ENCODE data around the gene ARL6IP1.
A peak's percentile ranks its signal among the peaks of the same experiment; 100 is the strongest.

The ARL6IP1 gene

DNA sequence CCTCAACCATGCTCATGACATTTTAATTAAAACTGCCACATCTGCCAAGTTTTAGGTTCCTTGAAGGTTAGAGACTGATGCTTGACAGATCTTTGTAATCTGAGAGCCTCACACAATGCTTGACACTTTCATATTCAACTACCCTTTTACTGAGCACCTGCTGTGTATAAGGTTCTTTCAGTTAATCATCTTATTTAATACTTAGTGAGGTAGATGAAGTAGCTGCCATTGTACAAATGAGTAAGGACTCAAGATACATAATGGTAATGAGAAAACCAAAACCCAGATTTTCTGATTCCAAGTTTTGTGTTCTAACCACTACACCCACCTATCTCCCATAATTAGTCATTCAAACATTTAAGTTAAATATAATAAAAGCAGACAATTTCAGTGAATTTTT, 35.4 kb upstream of the ARL6IP1 start:
- H3K27me3 Mint-ChIP-seq (ENCODE audit: low read depth, poor library complexity), result no peaks in the 10 kb centered on the region
- no peak overlapping the region for H3K4me3 Mint-ChIP-seq
- no peaks in the 10 kb centered on the region for H3K9me3 Mint-ChIP-seq
- peaks cover 80% of the 10 kb centered on the region for H3K36me3 Mint-ChIP-seq (ENCODE audit: low read depth)
- no peak overlapping the region for H3K27ac Mint-ChIP-seq
- H3K4me1 Mint-ChIP-seq, result no peaks in the 10 kb centered on the region
- DNase-seq, result no peak
- no peak for TF ChIP-seq CTCF (IDR thresholded peaks at IDR 0.05)

- Mint-ChIP-seq H3K9me3 (no peaks in the 10 kb centered on the region), H3K36me3 (ENCODE audit: low read depth) (peaks cover 77% of the 10 kb centered on the region), H3K27ac (peak overlapping the region; percentile 39), H3K27me3 (ENCODE audit: low read depth, poor library complexity) (no peaks in the 10 kb centered on the region), H3K4me1 (no peaks in the 10 kb centered on the region), H3K4me3 (no peak overlapping the region)
- no peak for TF ChIP-seq CTCF (IDR thresholded peaks at IDR 0.05)
- no peak for DNase-seq
Observed at GRCh38 chr16:18834864-18835263, 33.5 kb upstream of the ARL6IP1 start.

GRCh38 chr16:18833707-18834505, 32.6 kb upstream of the ARL6IP1 start:
- H3K4me3 Mint-ChIP-seq, result no peak overlapping the region
- H3K36me3 Mint-ChIP-seq (ENCODE audit: low read depth), result peaks cover 77% of the 10 kb centered on the region
- DNase-seq, result no peak
- no peaks in the 10 kb centered on the region for H3K27me3 Mint-ChIP-seq (ENCODE audit: low read depth, poor library complexity)
- H3K4me1 Mint-ChIP-seq, result no peaks in the 10 kb centered on the region
- H3K9me3 Mint-ChIP-seq, result no peaks in the 10 kb centered on the region
- no peak for TF ChIP-seq CTCF (IDR thresholded peaks at IDR 0.05)
- no peak overlapping the region for H3K27ac Mint-ChIP-seq

DNA sequence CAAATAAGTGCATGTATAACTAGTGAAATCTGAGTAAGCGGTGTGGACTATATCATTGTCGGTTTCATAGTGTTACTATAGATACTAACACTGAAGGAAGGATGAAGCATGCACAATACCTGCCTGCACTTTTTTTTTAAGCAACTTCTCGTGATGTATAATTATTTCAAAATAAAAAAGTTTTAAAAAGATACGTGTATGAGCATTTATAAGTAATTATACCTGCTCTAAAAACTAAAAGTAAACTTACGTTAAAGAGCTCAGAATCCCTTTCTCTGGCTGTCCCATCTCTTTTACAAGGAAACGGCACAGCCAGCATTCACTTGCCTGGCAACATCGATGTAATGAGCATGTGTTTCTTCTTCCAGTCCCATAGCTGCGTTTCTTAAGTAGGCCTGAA, 31.3 kb upstream of the ARL6IP1 start:
- TF ChIP-seq CTCF (IDR thresholded peaks at IDR 0.05), result no peak
- no peaks in the 10 kb centered on the region for H3K27me3 Mint-ChIP-seq (ENCODE audit: low read depth, poor library complexity)
- DNase-seq, result no peak
- no peaks in the 10 kb centered on the region for H3K9me3 Mint-ChIP-seq
- H3K4me1 Mint-ChIP-seq, result no peaks in the 10 kb centered on the region
- H3K27ac Mint-ChIP-seq, result no peak overlapping the region
- H3K4me3 Mint-ChIP-seq, result no peak overlapping the region
- H3K36me3 Mint-ChIP-seq (ENCODE audit: low read depth), result peaks cover 77% of the 10 kb centered on the region

DNA sequence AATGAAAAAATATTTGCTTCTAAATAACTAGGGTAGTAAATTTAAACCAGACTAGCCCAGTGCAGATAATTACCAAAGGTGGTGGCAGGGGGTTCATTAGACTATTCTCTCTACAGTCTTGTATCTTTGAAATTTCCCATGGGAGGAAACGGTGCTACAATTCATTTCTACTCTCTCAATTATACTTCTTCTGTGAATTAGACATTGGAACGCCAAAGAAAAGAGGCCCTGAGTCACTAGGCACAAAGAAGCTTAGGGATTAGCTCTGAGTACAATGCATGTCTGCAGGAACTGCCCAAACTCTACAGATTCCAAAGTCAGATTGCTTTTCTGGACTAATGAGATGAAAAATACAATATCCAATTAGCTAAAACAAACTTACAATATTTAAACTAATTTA, 30.7 kb upstream of the ARL6IP1 start:
- DNase-seq, result no peak
- Mint-ChIP-seq H3K36me3 (ENCODE audit: low read depth) (peaks cover 74% of the 10 kb centered on the region), H3K27me3 (ENCODE audit: low read depth, poor library complexity) (no peaks in the 10 kb centered on the region)

More for the DNA sequence above, 30.7 kb upstream of the ARL6IP1 start:
- TF ChIP-seq CTCF (IDR thresholded peaks at IDR 0.05), result no peak
- Mint-ChIP-seq H3K27ac (no peak overlapping the region), H3K9me3 (peaks cover under 1% of the 10 kb centered on the region), H3K4me3 (no peak overlapping the region), H3K4me1 (no peaks in the 10 kb centered on the region)
